Activated CD8-positive, alpha-beta memory T cell treated with anti-CD3 and anti-CD28 coated beads, Interleukin-2, amount 50 U/mL, for 4 hours (primary cell): ENCODE data around the gene CFAP52.
"Not testable (repeated sequence)": the region's sequence is repeated elsewhere in the genome, so short reads cannot be mapped to it uniquely, and the experiment has no call there.

Source experiments
- DNase-seq: peaks from one replicate; pipeline ENCODE4 v3.0.0-alpha.2; 2020

Gene CFAP52

DNA sequence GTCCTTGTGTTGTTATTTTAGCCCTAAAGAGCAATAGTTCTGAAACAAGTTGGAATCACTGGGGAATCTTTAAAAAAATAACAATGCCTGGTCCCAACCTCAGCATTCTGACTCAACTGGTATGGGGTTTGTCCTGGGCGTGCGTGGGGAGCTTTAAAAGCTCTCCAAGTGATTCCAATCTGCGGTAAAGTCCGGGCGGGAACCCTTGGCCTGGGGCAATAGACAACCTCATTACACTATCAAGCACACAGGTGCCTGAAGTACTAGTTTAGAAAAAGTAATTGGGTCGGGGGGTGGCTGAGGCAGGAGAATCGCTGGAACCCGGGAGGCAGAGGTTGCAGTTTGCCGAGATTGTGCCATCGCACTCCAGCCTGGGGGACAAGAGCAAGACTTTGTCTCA is 5.2 kb upstream of the CFAP52 start:
- DNase-seq, result no peak

DNA sequence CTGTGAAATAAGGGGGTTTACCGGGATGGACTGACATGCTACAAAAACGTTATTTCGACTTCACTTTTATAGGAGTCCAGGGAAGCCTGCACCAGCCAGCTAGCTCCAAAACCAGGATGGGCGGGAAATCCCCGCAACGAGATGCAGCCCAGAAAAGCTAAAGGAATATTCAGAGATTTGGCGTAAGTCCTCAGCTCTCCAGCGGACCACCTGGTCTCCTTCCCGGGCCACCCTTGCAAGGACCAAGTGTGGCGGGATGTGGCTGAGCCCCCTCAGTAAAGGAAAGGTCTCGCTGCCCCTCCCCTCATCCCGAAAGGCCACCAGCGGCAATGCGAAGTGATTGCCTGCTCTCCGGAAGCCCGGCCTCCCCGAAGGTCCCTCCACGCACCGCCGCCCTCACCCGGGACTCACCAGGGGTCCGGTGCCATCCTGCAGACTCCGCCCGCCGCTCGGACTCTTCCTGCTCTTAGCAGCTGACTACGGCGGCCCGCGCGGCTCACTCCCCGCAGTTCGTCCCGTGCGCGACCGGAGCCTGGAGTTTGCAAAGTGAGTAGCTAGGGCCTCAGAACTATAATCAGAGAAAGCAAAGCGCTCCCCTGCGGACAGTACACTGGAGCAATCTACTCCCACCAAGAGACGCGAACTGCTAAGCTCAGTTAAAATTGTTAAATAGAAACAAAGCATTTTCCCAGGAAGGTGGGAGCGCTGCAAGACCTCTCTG is 901 bp upstream of the CFAP52 start, which contains the start of gene STX8:
TSS of gene STX8 (minus strand) at position 440 of the 721 bp plus-strand sequence. CDS start at position 428, 12 bp downstream.
- DNase-seq, result peak; percentile 76

GRCh38 chr17:9577373-9577709 is 899 bp downstream of the CFAP52 start:
- no peak for DNase-seq

DNA sequence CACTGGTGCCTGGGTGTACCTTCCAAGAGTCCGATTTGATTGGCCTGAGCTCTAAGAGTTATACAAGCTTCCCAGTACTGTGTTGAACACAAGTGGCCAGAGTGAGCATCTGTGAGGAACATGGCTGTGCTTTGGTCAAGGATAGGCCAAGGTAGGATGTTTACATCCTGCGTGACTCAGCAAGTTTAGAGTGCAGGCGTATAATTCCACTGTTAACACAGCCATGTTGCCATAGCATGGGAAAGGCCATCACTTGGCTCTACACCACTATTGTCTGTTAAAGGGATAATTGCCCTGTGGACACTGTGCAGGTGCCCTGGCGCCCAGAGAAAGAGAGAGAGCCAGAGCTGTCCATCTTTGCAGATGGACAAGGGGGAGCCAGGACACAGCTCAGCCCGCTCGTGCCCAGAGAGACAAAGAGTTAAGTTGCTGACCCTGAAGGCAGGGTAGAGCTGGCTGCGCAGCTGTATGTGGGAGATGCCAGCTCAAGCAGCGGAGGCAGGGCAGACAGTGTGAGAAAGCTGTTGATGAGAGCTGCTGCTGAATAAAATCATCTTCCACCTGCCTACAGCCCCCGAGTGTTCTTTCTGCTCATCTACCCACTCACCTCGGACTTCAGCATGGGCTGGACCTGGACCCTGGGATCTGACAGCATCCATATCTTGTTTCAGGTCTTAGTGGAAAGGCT is 11.7 kb downstream of the CFAP52 start:
- no peak for DNase-seq

DNA sequence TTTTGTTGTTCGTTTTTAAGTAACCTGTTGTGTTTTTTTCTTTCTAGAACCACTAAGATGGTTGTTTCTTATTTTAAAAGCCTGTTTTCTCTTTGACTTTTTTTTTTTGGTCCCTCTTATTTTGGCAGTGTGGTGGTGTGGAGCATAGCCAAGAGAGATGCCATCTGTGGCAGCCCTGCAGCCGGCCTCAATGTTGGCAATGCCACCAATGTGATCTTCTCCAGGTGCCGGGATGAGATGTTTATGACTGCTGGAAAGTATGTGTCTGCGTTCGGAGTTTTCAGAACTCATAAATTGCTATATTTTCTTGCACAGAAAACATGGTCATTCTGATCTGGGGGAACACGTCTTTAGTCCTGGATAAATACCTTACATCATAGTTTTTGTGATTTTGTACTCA is 17.6 kb downstream of the CFAP52 start:
- no peak for DNase-seq

DNA sequence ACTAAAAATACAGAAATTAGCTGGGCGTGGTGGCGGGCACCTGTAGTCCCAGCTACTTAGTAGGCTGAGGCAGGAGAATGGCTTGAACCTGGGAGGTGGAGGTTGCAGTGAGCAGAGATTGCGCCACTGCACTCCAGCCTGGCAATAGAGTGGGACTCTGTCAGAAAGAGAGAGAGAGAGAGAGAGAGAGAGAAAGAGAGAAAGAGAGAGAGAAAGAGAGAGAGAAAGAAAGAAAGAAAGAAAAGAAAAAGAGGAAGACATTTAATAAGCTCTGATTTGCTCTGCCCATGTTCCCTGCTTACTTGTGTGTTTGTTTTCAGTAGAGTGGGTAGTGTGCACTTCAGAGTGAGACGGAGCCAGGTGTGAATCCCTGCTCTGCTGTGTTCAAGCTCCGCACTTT is 21.2 kb downstream of the CFAP52 start:
- not testable (repeated sequence) for DNase-seq

GRCh38 chr17:9598661-9599060 is 22.2 kb downstream of the CFAP52 start:
- no peak for DNase-seq

- DNase-seq, result not testable (repeated sequence)
These were observed 28.1 kb downstream of the CFAP52 start for GRCh38 chr17:9604583-9604982.

- no peak for DNase-seq
These were observed 30.0 kb downstream of the CFAP52 start for GRCh38 chr17:9606453-9606852.

GRCh38 chr17:9607058-9607457 is 30.6 kb downstream of the CFAP52 start:
- DNase-seq, result not testable (repeated sequence)

DNA sequence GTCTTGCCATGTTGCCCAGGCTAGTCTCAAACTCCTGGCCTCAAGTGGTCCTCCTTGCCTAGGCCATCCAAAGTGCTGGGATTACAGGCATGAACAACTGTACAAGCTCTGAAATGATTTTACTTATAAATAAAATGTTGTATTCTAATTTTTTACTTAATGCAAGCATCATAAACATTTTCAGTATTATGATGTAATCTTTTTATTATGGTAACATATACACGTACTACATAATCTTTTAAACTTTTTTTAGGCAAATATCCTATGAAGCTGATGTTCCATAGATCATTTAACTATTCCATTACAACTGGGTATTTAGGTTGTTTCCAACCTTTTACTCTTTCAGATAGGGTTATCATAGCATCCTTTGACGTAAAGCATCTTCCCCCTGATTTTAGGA is 35.1 kb downstream of the CFAP52 start:
- no peak for DNase-seq

- DNase-seq, result no peak
These were observed 35.6 kb downstream of the CFAP52 start for GRCh38 chr17:9612006-9612405.

GRCh38 chr17:9615486-9615885 is 39.0 kb downstream of the CFAP52 start:
- no peak for DNase-seq

DNA sequence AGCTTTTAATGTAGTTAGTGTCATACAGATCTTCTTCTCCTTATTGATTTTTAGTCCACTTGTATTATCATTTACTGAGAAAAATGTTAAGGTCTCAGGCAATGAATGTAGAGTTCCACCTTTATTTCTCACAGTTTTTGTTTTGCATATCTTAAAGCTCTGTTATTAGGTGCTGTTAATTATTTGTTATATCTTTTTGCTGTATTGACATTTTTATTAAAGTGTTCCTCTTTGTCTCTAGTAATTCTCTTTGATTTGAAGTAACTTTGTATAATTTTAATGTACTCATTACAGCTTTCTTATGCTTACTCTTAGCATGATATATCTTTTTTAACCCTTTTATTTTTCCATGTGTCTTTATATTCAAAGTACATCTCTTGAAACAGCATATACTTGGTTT is 46.5 kb downstream of the CFAP52 start:
- DNase-seq, result no peak

- DNase-seq, result no peak
These were observed 52.1 kb downstream of the CFAP52 start for GRCh38 chr17:9628509-9628908.

DNA sequence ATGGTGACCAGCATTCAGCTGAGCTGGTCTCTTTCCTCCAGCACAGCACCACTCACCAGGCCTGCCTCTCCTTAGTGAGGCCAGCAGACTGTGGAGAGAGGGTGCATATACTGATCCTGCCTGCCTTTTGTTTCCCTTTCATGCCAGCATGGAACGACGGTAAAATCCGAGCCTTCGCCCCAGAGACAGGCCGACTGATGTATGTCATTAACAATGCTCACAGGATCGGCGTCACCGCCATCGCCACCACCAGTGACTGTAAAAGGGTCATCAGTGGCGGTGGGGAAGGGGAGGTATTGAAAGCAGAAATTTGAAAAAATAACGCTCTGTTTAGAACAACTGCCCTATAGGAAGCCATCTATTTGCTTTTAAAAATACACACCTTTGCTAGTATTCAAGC is 56.3 kb downstream of the CFAP52 start:
- no peak for DNase-seq

- no peak for DNase-seq
These were observed 58.9 kb downstream of the CFAP52 start for GRCh38 chr17:9635340-9635739.

DNA sequence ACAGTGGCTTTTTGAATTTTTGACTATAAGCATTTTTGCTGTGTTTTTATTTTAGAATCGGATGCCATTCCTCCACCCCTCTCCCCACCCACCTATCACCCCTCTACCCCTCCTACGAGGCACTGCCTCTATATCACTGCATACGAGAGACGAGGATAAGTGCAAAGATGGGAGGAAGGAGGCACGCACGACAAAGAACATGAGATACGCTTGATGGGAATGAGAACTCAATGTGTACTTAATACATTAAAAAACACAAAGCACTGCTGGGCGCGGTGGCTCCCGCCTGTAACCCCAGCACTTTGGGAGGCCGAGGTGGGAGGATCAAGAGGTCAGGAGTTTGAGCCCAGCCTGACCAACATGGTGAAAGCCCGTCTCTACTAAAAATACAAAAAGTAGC is 60.1 kb downstream of the CFAP52 start:
- no peak for DNase-seq

GRCh38 chr17:9640388-9640787 is 63.9 kb downstream of the CFAP52 start:
- not testable (repeated sequence) for DNase-seq

DNA sequence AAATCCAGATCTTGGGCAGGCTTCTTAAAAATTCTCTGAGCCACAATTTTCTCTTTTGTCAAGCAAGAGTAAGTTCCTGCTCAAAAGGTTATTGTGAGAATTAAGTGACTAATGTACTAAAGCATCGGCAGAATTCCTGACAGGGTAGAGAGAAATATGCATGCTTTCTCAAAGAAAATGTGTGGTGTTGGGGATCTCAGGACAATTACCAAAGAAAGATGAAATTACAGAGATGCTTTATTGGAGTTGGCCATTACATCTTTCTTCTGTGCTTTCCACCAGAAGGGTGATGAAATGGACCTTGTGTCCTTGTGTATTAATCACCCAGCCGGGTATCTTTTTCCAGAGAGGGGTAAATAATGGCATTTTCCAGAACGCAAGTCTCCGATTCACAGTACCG is 67.2 kb downstream of the CFAP52 start:
- no peak for DNase-seq

GRCh38 chr17:9644910-9645751 is 68.7 kb downstream of the CFAP52 start, which contains the start of gene USP43:
TSS of gene USP43 (plus strand) at chr17:9645517. CDS start at chr17:9645633, 116 bp downstream.
- peak; percentile 31 for DNase-seq

- peak; percentile 17 for DNase-seq
These were observed 69.6 kb downstream of the CFAP52 start for GRCh38 chr17:9645851-9646545.

DNA sequence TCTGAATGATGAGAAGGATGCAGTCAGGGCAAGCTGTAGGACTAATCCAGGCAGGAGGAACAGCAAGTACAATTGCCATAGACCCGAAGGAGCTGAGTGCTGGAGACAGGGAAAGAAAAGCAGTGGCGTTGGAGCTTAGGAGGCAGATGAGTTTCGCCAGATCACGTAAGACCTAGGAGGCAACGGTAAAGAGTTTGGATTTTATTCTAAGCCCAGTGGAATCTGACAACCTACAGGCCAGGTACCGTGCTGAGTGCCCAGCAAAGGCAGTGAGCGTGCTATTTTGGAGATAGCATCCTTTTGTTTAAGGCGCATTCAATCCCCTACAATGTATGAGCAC is 70.1 kb downstream of the CFAP52 start:
- no peak for DNase-seq
